Measurements from ENCODE around the gene SKIC8. TPM values are rescaled to one million over a fixed set of nuclear protein-coding genes. Genes with fewer than 3 reads are reported as not detected.

The SKIC8 gene
- total RNA-seq, 3 donors from 2014 or later, result 35.4 to 41.7 (median 37.6) TPM

- no peak for ATAC-seq
- intact Hi-C loops (cut with DNase I, micrococcal nuclease), result no loop called here
- TF ChIP-seq, protein P1, sequence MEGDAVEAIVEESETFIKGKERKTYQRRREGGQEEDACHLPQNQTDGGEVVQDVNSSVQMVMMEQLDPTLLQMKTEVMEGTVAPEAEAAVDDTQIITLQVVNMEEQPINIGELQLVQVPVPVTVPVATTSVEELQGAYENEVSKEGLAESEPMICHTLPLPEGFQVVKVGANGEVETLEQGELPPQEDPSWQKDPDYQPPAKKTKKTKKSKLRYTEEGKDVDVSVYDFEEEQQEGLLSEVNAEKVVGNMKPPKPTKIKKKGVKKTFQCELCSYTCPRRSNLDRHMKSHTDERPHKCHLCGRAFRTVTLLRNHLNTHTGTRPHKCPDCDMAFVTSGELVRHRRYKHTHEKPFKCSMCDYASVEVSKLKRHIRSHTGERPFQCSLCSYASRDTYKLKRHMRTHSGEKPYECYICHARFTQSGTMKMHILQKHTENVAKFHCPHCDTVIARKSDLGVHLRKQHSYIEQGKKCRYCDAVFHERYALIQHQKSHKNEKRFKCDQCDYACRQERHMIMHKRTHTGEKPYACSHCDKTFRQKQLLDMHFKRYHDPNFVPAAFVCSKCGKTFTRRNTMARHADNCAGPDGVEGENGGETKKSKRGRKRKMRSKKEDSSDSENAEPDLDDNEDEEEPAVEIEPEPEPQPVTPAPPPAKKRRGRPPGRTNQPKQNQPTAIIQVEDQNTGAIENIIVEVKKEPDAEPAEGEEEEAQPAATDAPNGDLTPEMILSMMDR (IDR thresholded peaks at IDR 0.05), result no peak
- DNase-seq, result no peak
- Histone ChIP-seq H3K4me3 (no peak overlapping the region), H3K9me3 (no peaks in the 10 kb centered on the region), H3K4me1 (ENCODE audit: low read depth) (no peaks in the 10 kb centered on the region), H3K36me3 (ENCODE audit: low read depth) (no peaks in the 10 kb centered on the region)
These were observed 24.7 kb upstream of the SKIC8 start for GRCh38 chr15:78324144-78324543.

- no peak for ATAC-seq
These were observed 24.3 kb upstream of the SKIC8 start for GRCh38 chr15:78323693-78324092.

DNA sequence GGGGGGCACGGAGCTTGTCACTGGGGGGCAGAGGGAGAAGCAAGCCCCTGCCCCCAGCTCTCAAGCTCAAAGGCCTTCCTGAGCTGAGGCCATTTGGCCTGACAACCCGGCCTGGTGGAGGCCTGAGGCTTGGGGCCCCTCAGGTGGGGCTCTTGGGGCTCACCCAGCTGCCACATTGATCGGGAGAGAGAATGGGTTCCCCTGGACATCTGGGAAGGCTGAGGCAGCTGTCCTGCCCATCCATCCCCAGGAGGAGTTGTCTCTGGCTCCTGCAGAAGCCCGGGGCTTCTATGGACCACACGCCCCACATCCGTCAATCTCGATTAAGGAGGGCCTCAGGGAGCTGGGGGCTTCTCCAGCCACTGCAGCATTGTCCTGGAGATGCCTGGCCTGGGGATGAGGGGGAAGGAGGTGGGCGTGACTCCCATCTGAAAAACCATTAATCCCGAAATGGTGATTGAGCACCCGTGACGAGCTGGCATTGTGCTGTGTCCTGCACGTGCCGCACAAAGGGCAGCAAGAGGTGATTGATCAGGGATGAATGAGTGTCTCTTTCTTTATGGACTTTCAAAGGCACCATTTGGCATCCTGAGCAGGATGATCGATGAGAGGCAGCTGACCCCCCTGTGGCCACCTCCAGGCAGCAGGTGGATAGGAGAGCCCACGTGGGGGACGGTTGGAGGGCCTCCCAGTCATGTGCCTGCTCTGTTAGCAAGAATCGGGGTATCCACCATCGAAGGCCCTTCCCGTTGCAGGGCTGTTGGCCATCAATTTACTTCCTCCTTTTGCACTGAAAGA lies 23.5 kb upstream of the SKIC8 start:
- intact Hi-C loops (cut with DNase I, micrococcal nuclease), result no loop called here
- TF ChIP-seq, protein P1 (IDR thresholded peaks at IDR 0.05), result no peak
- no peaks in the 10 kb centered on the region for H3K4me1 ChIP-seq (ENCODE audit: low read depth)
- DNase-seq, result no peak
- no peaks in the 10 kb centered on the region for H3K9me3 ChIP-seq
- no peak overlapping the region for H3K4me3 ChIP-seq
- H3K36me3 ChIP-seq (ENCODE audit: low read depth), result no peaks in the 10 kb centered on the region
- no peak for ATAC-seq

More at GRCh38 chr15:78323693-78324092, 24.3 kb upstream of the SKIC8 start:
- H3K36me3 ChIP-seq (ENCODE audit: low read depth), result no peaks in the 10 kb centered on the region
- TF ChIP-seq, protein P1 (IDR thresholded peaks at IDR 0.05), result no peak
- no peak for DNase-seq
- H3K4me3 ChIP-seq, result no peak overlapping the region
- intact Hi-C loops (cut with DNase I, micrococcal nuclease), result no loop called here
- H3K4me1 ChIP-seq (ENCODE audit: low read depth), result no peaks in the 10 kb centered on the region
- H3K9me3 ChIP-seq, result no peaks in the 10 kb centered on the region

DNA sequence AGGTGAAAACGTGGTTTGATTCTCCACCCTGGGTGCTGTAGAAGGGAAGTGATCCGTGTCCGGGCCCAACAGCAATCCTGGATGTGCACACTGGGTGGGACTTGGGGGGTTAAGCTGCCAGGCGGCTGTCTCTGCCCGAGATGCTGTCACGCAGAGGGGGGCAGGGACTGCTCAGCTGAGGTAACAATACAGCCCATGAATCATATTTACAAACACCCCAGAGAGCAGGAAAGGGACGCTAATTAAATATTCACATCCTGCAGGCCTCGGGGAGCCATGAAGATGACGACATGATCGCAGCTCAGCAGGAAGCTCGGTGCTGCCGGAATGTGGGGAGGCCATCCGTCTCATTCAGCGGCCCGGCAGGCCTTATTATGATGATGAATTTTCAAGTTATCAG lies 22.8 kb upstream of the SKIC8 start:
- TF ChIP-seq, protein P1 (IDR thresholded peaks at IDR 0.05), result no peak
- Histone ChIP-seq H3K36me3 (ENCODE audit: low read depth) (no peaks in the 10 kb centered on the region), H3K4me1 (ENCODE audit: low read depth) (peaks cover under 1% of the 10 kb centered on the region), H3K9me3 (no peaks in the 10 kb centered on the region), H3K4me3 (no peak overlapping the region)
- intact Hi-C loops (cut with DNase I, micrococcal nuclease), result no loop called here
- no peak for DNase-seq
- no peak for ATAC-seq

- Histone ChIP-seq H3K4me3 (no peak overlapping the region), H3K36me3 (ENCODE audit: low read depth) (no peaks in the 10 kb centered on the region), H3K9me3 (no peaks in the 10 kb centered on the region), H3K4me1 (ENCODE audit: low read depth) (peaks cover 4% of the 10 kb centered on the region)
- intact Hi-C loops (cut with DNase I, micrococcal nuclease), result no loop called here
- DNase-seq (no peak), ATAC-seq (no peak)
- TF ChIP-seq, protein P1 (IDR thresholded peaks at IDR 0.05), result no peak
These were observed 22.4 kb upstream of the SKIC8 start for GRCh38 chr15:78321786-78322185.
